GM12873 (cell line): ENCODE data around the gene ARSG.
A peak's percentile ranks its signal among the peaks of the same experiment; 100 is the strongest.

Experiments used
- CTCF ChIP-seq: IDR thresholded peaks from 2 replicates; pipeline ENCODE4 v1.5.1; 2012; ENCODE audit warnings: low read depth, mild to moderate bottlenecking, moderate library complexity, low read length, control low read depth; ENCODE audit not compliant: insufficient read depth; ENCODE audit errors: missing control alignments

The ARSG gene

DNA sequence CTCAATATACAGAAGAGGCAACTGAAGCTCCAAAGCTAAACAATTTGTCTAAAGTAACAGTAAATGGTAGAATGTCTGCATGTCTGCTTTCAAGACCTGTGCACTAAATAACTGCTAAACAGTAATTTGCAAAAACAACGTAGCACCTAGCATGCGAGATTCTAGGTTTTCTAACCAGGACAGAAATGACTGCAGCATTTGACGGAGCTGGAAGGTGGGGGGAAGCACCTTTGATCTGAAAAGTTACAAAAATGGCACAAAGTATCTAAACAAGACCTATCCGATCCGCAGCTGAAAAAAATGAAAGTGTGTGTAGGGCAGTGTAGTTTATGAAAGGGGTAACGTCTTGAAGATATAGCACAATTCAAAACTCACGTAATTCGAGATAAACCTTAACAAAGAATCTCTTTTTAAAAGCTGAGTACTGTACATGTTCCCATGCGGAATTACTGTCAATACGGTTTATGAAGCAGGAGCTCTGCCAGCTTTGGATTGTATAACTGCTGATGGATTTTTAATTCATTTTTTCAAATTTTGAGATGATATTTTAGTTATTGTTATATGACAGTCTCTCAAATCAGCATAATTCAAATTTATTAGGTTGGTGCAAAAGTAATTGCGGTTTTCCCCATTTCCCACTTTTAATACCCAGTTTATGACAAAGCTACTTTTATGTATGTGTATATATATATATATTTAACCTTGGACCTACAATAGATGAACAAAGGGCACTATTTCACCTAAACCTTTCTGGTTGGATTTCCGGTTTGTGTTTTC, 167.2 kb downstream of the ARSG start:
- TF ChIP-seq CTCF = no peak

DNA sequence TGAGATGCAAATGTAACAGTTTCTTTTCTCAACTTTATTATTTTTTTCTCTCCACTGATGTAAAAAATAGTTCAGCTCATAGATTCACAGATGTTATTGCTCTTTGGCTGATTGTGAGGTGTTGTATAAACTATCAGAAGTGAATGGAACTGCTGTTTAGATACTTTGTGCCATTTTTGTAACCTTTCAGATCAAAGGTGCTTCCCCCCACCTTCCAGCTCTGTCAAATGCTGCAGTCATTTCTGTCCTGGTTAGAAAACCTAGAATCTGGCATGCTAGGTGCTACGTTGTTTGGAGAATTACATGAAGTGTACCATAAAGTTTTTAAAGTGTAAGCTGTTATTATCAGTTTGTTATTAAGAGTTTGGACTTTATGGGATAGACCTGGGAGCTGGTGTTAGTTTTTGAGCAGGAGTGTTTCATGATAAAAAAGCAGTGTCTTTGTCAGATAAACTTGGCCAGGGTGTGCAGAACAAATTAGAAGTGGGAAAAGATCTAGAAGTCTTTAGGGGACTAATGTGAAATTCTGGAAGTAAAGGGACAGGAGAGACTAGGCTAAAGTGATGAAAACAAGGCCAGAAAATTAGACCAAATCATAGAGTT, 167.8 kb downstream of the ARSG start:
- no peak for TF ChIP-seq CTCF

GRCh38 chr17:68460146-68460545, 168.9 kb downstream of the ARSG start:
- no peak for TF ChIP-seq CTCF

DNA sequence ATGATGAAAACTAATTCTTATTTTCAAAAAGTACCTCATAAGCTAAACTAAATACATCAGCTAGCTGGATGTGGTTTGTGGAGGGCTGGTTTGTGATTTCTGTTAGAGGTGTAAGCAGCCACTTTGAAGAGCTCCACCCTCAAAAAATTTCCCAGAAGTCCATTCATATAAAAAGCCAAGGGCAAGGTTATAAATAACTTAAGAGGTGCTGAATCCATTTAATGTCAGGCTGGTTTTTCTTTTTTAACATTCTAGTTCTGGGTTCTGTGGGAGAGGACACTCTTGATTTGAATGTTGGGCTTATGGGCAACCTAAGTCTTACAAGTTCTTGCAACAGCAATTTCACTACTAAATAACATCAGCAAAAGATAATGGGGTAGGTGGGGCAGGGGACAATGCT, 169.4 kb downstream of the ARSG start:
- TF ChIP-seq CTCF = no peak

GRCh38 chr17:68461122-68461539, 169.8 kb downstream of the ARSG start:
- TF ChIP-seq CTCF = no peak

DNA sequence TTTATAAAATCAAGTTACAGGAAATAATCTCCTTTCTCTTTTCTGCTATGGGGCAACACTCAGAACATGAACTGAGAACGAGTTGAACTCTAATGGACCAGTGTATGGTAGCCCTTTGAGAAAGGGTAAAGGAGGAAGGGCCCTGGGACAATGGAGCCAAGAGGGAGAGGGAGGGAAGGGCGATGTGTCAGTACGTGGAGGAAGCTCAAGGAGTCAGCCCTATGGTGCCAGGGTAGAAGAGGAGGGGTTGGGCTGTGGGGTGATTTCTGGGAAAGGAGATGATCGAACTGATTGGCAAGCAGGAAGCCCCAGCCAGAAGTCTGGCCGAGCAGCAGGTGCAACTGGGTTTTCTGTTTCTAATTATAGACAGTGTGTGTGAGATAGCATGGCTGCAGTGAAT, 170.3 kb downstream of the ARSG start:
- TF ChIP-seq CTCF = no peak

DNA sequence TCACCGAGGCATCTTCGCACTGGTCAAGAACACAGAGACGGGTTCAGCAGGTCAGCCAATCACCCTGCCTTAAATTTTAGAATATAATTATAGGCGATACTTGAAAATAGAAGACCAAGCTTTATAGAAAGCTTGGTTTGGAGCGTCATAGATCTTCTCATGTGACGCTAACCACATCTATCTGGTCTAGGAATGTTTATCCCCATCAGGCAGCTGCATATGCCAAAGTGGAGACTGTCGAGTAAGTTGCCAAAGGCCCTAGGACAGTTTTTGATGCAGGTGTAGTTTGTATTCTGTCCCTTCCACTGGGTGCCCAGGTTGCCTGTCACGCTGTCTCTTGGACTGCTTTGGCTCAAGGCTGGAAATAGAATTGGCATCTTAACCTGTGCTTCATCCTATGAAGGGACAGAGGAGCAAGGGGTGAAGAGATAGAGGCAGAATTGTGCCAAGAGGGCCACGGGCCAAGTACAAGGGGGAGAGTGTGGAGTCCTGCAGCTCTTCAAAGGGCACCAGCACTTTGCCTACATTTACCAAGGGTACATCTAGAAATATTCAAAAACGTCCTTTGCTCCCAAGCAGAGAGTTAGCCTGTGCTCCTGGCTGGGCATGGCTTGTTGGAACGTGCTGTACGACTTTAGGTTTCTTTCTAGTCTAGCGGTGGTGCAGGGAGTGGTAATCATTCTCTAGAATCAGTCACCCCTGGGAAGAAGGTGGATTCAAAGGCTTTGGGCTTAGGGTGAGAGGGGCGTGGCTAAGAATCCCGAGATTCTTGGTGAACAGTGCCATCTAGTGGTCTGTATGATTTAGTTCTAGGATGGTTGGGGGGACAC, 171.3 kb downstream of the ARSG start:
- TF ChIP-seq CTCF = peak; percentile 63
